ENCODE results near the gene COL6A3.

The COL6A3 gene

DNA sequence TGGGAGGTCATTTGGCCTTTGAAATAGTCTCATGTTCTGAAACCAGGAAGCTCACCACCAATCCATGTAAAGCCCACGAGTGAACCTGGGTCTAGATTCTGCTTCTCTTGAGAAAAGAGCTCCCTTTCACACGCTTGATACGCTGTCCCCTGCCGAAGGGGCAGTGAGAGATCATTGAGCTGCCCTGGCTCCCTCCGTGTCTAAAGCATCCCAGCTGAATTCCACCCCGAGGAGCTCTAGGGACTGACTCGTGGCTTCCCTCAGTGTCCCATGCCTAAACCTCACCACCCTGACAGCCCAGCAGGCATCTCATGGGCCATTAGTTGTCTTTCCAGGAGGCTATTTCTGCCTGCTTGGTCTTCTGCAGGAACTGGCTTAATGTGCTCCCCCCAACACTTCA lies 68.6 kb downstream of the COL6A3 start:
- no peaks in the 10 kb centered on the region for H3K4me1 ChIP-seq (ENCODE audit: control insufficient read depth, insufficient read depth, low read length)
- H3K36me3 ChIP-seq (ENCODE audit: control insufficient read depth, insufficient read depth, low read length) = peaks cover 28% of the 10 kb centered on the region
- H3K27ac ChIP-seq (ENCODE audit: low read depth, low read length) = no peak overlapping the region
- H3K9ac ChIP-seq (ENCODE audit: low read length) = no peak overlapping the region
- no peaks in the 10 kb centered on the region for H3K27me3 ChIP-seq (ENCODE audit: control insufficient read depth, insufficient read depth, low read length)
- no peak overlapping the region for H3K4me3 ChIP-seq (ENCODE audit: low read length)

DNA sequence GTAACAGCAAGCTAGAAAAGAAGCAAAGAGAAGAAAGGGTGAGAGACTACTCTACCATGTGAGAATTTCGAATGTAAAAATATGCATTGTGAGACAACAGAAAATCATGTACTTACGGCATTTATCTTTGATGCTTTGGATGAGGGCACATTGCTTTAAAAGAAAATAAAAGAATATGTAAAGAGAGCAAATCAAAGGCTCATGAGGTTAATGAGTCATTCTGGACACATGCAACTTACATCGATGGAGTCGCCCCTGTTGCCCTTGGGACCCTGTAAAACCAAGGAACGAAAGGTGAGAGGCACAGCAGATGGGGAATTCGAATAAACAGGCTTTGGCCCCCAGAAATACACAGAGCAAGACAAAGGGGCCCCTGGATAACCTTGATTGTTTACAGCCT lies 69.0 kb downstream of the COL6A3 start:
- Histone ChIP-seq H3K27me3 (ENCODE audit: control insufficient read depth, insufficient read depth, low read length) (no peaks in the 10 kb centered on the region), H3K4me3 (ENCODE audit: low read length) (no peak overlapping the region), H3K36me3 (ENCODE audit: control insufficient read depth, insufficient read depth, low read length) (peaks cover 28% of the 10 kb centered on the region), H3K4me1 (ENCODE audit: control insufficient read depth, insufficient read depth, low read length) (no peaks in the 10 kb centered on the region), H3K9ac (ENCODE audit: low read length) (no peak overlapping the region), H3K27ac (ENCODE audit: low read depth, low read length) (no peak overlapping the region)

GRCh38 chr2:237343993-237344392 lies 70.0 kb downstream of the COL6A3 start:
- Histone ChIP-seq H3K27ac (ENCODE audit: low read depth, low read length) (no peak overlapping the region), H3K27me3 (ENCODE audit: control insufficient read depth, insufficient read depth, low read length) (no peaks in the 10 kb centered on the region), H3K9ac (ENCODE audit: low read length) (no peak overlapping the region), H3K36me3 (ENCODE audit: control insufficient read depth, insufficient read depth, low read length) (peaks cover 28% of the 10 kb centered on the region), H3K4me3 (ENCODE audit: low read length) (no peak overlapping the region), H3K4me1 (ENCODE audit: control insufficient read depth, insufficient read depth, low read length) (no peaks in the 10 kb centered on the region)

GRCh38 chr2:237341872-237342271 lies 72.1 kb downstream of the COL6A3 start:
- Histone ChIP-seq H3K36me3 (ENCODE audit: control insufficient read depth, insufficient read depth, low read length) (peaks cover 25% of the 10 kb centered on the region), H3K4me3 (ENCODE audit: low read length) (no peak overlapping the region), H3K27me3 (ENCODE audit: control insufficient read depth, insufficient read depth, low read length) (no peaks in the 10 kb centered on the region), H3K27ac (ENCODE audit: low read depth, low read length) (peak overlapping the region; percentile 6), H3K4me1 (ENCODE audit: control insufficient read depth, insufficient read depth, low read length) (no peaks in the 10 kb centered on the region), H3K9ac (ENCODE audit: low read length) (no peak overlapping the region)

GRCh38 chr2:237337586-237337985 lies 76.4 kb downstream of the COL6A3 start:
- Histone ChIP-seq H3K4me3 (ENCODE audit: low read length) (no peak overlapping the region), H3K27me3 (ENCODE audit: control insufficient read depth, insufficient read depth, low read length) (no peaks in the 10 kb centered on the region), H3K9ac (ENCODE audit: low read length) (no peak overlapping the region), H3K36me3 (ENCODE audit: control insufficient read depth, insufficient read depth, low read length) (peaks cover 19% of the 10 kb centered on the region), H3K27ac (ENCODE audit: low read depth, low read length) (no peak overlapping the region), H3K4me1 (ENCODE audit: control insufficient read depth, insufficient read depth, low read length) (peaks cover 13% of the 10 kb centered on the region)

GRCh38 chr2:237336131-237336530 lies 77.8 kb downstream of the COL6A3 start:
- peaks cover 19% of the 10 kb centered on the region for H3K36me3 ChIP-seq (ENCODE audit: control insufficient read depth, insufficient read depth, low read length)

DNA sequence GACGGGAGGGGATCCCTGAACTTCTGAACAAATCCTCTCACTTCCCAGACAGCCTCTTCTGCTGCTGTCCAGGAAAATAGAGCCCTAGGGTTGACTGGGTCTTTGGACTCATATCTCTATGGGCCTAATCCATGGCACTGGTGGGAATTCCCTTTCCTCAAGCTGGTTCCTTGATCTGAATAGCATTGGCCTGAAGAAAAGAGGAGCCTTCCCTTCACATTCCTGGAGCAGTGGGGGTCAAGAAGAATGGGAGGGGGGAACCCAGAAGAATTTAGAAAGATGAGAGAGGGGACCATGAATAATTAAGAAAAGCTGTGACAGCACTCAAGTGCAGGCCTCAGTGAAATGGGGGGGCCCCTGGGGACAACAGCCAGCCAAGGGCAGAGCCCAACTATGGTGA lies 80.2 kb downstream of the COL6A3 start:
- H3K4me1 ChIP-seq (ENCODE audit: control insufficient read depth, insufficient read depth, low read length) = peaks cover 25% of the 10 kb centered on the region
- no peak overlapping the region for H3K4me3 ChIP-seq (ENCODE audit: low read length)
- H3K9ac ChIP-seq (ENCODE audit: low read length) = no peak overlapping the region
- H3K27ac ChIP-seq (ENCODE audit: low read depth, low read length) = peak overlapping the region; percentile 64
- peaks cover 15% of the 10 kb centered on the region for H3K36me3 ChIP-seq (ENCODE audit: control insufficient read depth, insufficient read depth, low read length)
- H3K27me3 ChIP-seq (ENCODE audit: control insufficient read depth, insufficient read depth, low read length) = no peaks in the 10 kb centered on the region

More at GRCh38 chr2:237336131-237336530, 77.8 kb downstream of the COL6A3 start:
- Histone ChIP-seq H3K27ac (ENCODE audit: low read depth, low read length) (peak overlapping the region; percentile 8), H3K27me3 (ENCODE audit: control insufficient read depth, insufficient read depth, low read length) (no peaks in the 10 kb centered on the region), H3K9ac (ENCODE audit: low read length) (no peak overlapping the region), H3K4me3 (ENCODE audit: low read length) (no peak overlapping the region), H3K4me1 (ENCODE audit: control insufficient read depth, insufficient read depth, low read length) (peaks cover 18% of the 10 kb centered on the region)

- peak overlapping the region; percentile 29 for H3K27ac ChIP-seq (ENCODE audit: low read depth, low read length)
- H3K4me3 ChIP-seq (ENCODE audit: low read length) = no peak overlapping the region
- peaks cover 54% of the 10 kb centered on the region for H3K4me1 ChIP-seq (ENCODE audit: control insufficient read depth, insufficient read depth, low read length)
- peaks cover 6% of the 10 kb centered on the region for H3K36me3 ChIP-seq (ENCODE audit: control insufficient read depth, insufficient read depth, low read length)
- H3K27me3 ChIP-seq (ENCODE audit: control insufficient read depth, insufficient read depth, low read length) = no peaks in the 10 kb centered on the region
- H3K9ac ChIP-seq (ENCODE audit: low read length) = no peak overlapping the region
These were observed 83.4 kb downstream of the COL6A3 start for GRCh38 chr2:237330541-237330940.

DNA sequence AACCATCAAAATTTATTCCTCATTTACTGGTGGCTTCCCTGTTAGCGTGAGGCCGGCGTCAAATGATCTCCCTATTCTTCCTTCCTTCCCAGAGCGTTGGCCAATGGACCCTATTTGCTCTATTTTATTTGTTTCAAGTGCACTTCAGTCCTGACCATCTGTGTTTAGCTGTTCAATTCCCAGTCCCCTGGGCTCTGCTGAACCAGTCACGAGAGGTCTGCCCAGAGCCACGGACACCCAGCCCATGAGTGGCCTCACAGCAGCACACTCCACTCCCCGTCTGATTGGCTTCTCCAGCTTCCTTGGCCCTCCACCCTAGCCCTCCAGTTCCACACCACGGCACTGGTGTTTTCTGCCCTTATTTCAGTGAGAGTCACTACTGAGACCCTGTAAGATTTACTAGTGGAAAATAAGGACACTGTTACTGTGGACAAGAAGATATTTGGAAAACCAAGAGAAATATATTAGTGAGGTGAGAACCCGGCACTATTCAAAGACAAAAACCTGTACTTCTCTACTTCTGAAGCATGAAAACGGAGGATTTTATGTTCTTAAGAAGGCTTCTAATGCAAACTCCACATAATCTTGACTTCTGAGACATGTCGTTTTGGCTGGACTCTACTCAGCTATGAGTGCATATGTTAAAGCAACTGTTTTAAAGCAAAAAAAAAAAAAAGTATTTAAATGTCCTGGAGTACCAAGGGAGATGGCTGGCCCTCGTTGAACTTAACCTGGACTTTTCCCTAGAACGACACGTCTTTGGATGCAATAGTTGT lies 86.6 kb downstream of the COL6A3 start:
- Histone ChIP-seq H3K4me1 (ENCODE audit: control insufficient read depth, insufficient read depth, low read length) (peaks cover 69% of the 10 kb centered on the region), H3K36me3 (ENCODE audit: control insufficient read depth, insufficient read depth, low read length) (peaks cover 4% of the 10 kb centered on the region), H3K4me3 (ENCODE audit: low read length) (no peak overlapping the region), H3K9ac (ENCODE audit: low read length) (no peak overlapping the region), H3K27me3 (ENCODE audit: control insufficient read depth, insufficient read depth, low read length) (no peaks in the 10 kb centered on the region), H3K27ac (ENCODE audit: low read depth, low read length) (peak overlapping the region; percentile 97)

DNA sequence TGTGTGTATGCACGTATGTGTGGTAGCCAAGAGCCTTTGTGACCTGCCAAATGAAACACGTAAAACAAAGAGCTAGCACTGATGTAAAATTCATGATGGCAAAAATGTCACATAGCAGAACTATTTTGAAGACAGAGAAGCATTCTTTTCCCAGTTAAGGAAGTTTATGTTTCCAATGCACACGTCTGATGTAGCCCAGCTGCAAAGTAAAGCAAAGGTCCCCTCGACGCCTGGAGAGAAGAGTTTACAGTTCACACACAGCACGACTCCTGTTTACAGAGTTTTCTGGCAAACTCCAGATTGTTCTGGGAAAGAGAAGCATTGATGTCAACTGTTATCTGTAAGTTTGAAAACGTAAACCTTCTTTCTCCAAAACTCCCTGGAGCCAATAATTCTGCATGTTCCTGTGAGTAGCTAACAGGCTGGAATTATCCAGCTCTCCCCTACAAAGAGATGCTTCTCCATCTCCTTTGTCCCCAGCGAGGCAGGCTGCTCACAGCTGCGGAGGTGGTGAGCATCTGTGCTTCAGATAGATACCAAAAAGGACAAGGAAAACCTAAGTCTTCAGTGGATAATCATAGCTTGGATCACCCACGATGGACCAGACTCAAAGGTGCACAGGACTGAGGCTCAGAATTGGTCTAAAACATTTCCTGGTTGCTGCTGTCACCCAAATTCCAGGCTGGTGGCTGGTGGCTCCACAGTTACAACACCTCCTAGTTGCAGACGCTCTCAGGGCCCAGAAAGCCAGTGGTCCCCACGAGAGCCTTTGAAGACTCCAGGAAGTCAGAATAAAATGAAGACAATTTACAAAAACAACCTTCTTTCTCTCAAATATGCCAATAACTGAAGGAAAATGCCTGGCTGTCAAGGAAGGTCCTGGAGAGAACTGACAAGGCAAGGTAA lies 87.4 kb downstream of the COL6A3 start:
- peak overlapping the region; percentile 97 for H3K27ac ChIP-seq (ENCODE audit: low read depth, low read length)
- no peak overlapping the region for H3K4me3 ChIP-seq (ENCODE audit: low read length)
- H3K4me1 ChIP-seq (ENCODE audit: control insufficient read depth, insufficient read depth, low read length) = peaks cover 74% of the 10 kb centered on the region
- no peak overlapping the region for H3K9ac ChIP-seq (ENCODE audit: low read length)
- H3K36me3 ChIP-seq (ENCODE audit: control insufficient read depth, insufficient read depth, low read length) = peaks cover 4% of the 10 kb centered on the region
- no peaks in the 10 kb centered on the region for H3K27me3 ChIP-seq (ENCODE audit: control insufficient read depth, insufficient read depth, low read length)

- Histone ChIP-seq H3K4me3 (ENCODE audit: low read length) (no peak overlapping the region), H3K9ac (ENCODE audit: low read length) (no peak overlapping the region), H3K36me3 (ENCODE audit: control insufficient read depth, insufficient read depth, low read length) (peaks cover 4% of the 10 kb centered on the region), H3K4me1 (ENCODE audit: control insufficient read depth, insufficient read depth, low read length) (peaks cover 84% of the 10 kb centered on the region), H3K27ac (ENCODE audit: low read depth, low read length) (peak overlapping the region; percentile 97), H3K27me3 (ENCODE audit: control insufficient read depth, insufficient read depth, low read length) (no peaks in the 10 kb centered on the region)
These were observed 89.1 kb downstream of the COL6A3 start for GRCh38 chr2:237324837-237325236.

GRCh38 chr2:237324405-237324831 lies 89.5 kb downstream of the COL6A3 start:
- no peak overlapping the region for H3K9ac ChIP-seq (ENCODE audit: low read length)
- peaks cover 4% of the 10 kb centered on the region for H3K36me3 ChIP-seq (ENCODE audit: control insufficient read depth, insufficient read depth, low read length)
- H3K27me3 ChIP-seq (ENCODE audit: control insufficient read depth, insufficient read depth, low read length) = no peaks in the 10 kb centered on the region
- H3K27ac ChIP-seq (ENCODE audit: low read depth, low read length) = peak overlapping the region; percentile 97
- H3K4me1 ChIP-seq (ENCODE audit: control insufficient read depth, insufficient read depth, low read length) = peaks cover 86% of the 10 kb centered on the region
- no peak overlapping the region for H3K4me3 ChIP-seq (ENCODE audit: low read length)
